ENCODE results near the gene ABHD10.

Gene ABHD10

GRCh38 chr3:111978583-111979433 is at the start of gene ABHD10:
ABHD10 (plus strand) TSS chr3:111979026; CDS start chr3:111979062, 36 bp downstream.
- peak; percentile 99 for DNase-seq (ENCODE audit: low read depth)
- no peak for TF ChIP-seq CTCF (IDR thresholded peaks at IDR 0.05; ENCODE audit: low read length, missing control alignments)
- H3K4me3 ChIP-seq (replicated peaks; ENCODE audit: low read depth, low read length) = peak within 1 kb of the TSS; percentile 77

GRCh38 chr3:111929484-111929883 is 49.3 kb upstream of the ABHD10 start:
- no peak for TF ChIP-seq CTCF (IDR thresholded peaks at IDR 0.05; ENCODE audit: low read length, missing control alignments)
- no peak for DNase-seq (ENCODE audit: low read depth)
- no peak overlapping the region for H3K4me3 ChIP-seq (replicated peaks; ENCODE audit: low read depth, low read length)

GRCh38 chr3:111932946-111933345 is 45.9 kb upstream of the ABHD10 start:
- H3K4me3 ChIP-seq (replicated peaks; ENCODE audit: low read depth, low read length) = no peak overlapping the region
- no peak for TF ChIP-seq CTCF (IDR thresholded peaks at IDR 0.05; ENCODE audit: low read length, missing control alignments)
- no peak for DNase-seq (ENCODE audit: low read depth)

- H3K4me3 ChIP-seq (replicated peaks; ENCODE audit: low read depth, low read length) = no peak overlapping the region
- peak; percentile 68 for DNase-seq (ENCODE audit: low read depth)
- TF ChIP-seq CTCF (IDR thresholded peaks at IDR 0.05; ENCODE audit: low read length, missing control alignments) = no peak
Observed at GRCh38 chr3:111936191-111936841, 42.5 kb upstream of the ABHD10 start.

GRCh38 chr3:111936967-111937366 is 41.9 kb upstream of the ABHD10 start:
- H3K4me3 ChIP-seq (replicated peaks; ENCODE audit: low read depth, low read length) = no peak overlapping the region
- peak; percentile 24 for DNase-seq (ENCODE audit: low read depth)
- no peak for TF ChIP-seq CTCF (IDR thresholded peaks at IDR 0.05; ENCODE audit: low read length, missing control alignments)

GRCh38 chr3:111937871-111938270 is 41.0 kb upstream of the ABHD10 start:
- no peak for TF ChIP-seq CTCF (IDR thresholded peaks at IDR 0.05; ENCODE audit: low read length, missing control alignments)
- no peak overlapping the region for H3K4me3 ChIP-seq (replicated peaks; ENCODE audit: low read depth, low read length)

More at GRCh38 chr3:111937871-111938270, 41.0 kb upstream of the ABHD10 start:
- no peak for DNase-seq (ENCODE audit: low read depth)
